Measurements from ENCODE around the gene CTNNBL1.

CTNNBL1 gene

DNA sequence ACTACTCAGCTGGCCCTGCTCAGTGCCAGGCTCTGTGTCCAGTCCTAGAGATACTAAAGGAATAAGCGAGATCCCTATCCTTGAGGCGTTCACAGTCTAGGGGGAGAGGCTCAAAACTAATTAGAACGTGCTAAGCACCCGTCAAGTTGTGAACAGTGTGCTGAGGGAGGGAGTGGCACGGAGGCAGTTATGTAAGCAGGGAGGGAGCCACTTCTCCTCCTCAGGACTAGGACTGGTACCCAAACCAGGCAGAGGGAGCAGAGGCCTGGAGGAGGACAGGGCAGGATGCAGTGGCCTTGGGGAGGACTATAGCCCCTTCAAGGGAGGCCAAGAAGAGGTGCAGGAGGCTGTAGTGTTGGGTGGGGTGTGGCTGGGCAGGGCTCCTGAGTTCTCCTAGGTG is 169.5 kb downstream of the CTNNBL1 start:
- no peak for DNase-seq

DNA sequence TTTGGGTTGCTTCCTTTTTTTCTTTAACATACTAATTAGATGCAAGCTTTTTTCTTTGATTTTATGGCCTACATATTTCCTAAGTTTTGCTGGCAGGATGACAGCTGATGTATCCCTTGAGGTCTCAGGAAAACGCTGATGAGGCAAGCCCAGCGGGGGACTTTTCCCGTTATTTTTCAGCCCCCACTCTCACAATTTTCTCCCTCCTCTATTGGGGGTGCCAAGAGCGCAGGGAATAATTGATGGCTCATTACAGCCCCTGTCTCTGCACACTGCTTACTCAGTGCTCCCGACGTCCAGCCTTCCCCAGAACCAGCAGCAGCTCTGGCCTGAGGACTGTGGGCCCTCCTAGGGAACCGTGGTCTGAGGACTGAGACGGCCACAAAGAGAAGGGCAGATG is 170.5 kb downstream of the CTNNBL1 start:
- DNase-seq: no peak

DNA sequence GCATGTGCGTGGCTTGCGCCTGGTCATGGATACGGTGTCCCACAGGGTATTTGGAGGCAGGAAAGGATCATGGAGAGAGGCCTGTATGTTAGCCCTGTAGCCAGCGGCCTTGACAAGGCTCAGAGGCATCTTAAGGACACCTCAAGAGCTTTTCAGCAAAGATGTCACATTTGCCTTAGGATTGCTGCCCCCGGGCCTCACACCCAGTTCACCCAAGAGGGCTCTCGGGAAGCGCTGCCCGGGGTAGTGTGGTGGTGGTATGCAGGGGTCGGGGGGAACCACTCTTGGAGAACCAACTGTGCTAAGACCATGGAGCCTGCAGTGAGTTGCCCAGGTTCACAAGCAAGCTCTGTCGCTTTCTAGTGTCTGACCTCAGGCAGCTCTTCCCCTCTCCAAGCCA is 172.2 kb downstream of the CTNNBL1 start:
- no peak for DNase-seq

GRCh38 chr20:37867289-37868195 is 173.7 kb downstream of the CTNNBL1 start:
- DNase-seq: no peak

GRCh38 chr20:37868851-37869333 is 175.1 kb downstream of the CTNNBL1 start:
- no peak for DNase-seq

GRCh38 chr20:37869334-37869861 is 175.6 kb downstream of the CTNNBL1 start:
- no peak for DNase-seq

- DNase-seq: no peak
Observed at GRCh38 chr20:37870294-37870693, 176.5 kb downstream of the CTNNBL1 start.

- no peak for DNase-seq
Observed at GRCh38 chr20:37871751-37872150, 177.9 kb downstream of the CTNNBL1 start.

- no peak for DNase-seq
Observed at GRCh38 chr20:37872161-37872560, 178.3 kb downstream of the CTNNBL1 start.

DNA sequence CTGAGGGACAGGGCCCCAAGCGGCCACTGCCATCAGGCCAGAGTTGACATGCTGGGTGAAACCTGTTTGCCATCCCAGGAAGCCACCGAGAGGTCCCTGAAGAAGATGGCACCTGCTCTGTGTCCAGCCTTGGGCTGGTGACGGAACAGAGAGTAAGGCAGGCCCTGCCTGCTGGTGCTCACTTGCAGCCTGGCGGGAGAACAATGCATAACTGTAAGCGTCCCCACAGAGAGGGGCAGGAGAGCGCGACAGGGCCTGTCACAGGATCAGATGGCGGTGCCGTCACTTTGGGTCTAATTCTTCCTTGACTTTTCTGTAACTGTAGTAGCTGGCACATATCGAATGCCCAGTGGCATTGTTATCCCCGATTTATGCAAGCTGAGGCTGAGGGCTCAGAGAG is 180.1 kb downstream of the CTNNBL1 start:
- DNase-seq: no peak

DNA sequence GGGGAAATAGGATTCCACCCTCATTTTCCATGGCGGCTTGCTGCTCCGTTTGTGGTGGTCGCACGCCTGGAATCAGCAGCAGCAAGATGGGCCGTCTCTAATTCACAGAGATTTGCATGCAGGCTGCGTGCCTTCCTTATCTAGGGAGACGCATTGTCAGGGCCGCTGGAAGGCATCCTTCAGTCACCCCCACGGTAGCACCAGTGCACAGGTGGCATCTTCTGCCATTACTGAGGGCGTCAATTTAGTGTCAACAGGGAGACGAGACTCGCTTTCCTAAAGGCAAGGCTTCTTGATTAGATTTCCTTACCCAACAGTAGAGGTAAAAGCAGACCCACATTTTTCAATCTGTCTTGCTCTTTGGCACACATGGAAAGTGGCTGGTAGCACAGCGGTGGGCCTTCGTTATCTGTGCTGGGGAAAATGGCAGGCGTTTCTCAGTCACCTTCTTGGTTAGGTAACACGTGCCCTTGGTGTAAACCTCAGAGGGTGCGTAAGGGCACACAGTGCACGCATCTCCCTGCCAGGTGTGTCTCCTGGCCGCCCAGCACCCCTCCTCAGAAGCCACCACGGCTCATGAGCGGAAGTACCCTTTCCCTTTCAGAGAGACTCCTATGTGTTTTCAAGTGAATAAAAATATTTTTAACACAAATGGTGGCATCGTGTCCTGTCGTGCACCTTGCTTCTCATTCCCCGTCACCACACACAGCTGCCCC is 181.8 kb downstream of the CTNNBL1 start:
- DNase-seq: no peak

DNA sequence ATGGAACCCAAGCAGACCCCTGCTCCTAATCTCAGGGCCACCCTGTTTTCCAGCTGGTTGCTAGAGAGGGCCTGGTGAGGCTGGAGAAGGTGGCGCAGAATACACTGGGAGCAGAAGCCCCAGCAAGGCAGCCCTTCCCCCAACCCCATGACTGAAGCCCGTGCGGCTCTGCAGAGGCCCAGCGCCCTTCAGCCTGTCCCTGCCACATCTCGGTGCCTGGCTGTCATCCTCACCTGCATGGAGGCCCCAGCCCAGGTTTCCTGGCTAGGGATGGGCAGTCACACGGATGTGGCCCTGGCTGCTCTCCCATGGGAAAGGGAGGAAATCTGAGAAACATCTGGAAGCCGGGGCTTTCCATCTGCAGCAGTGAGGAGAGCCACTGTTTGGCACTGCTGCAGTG is 183.0 kb downstream of the CTNNBL1 start:
- DNase-seq: no peak

DNA sequence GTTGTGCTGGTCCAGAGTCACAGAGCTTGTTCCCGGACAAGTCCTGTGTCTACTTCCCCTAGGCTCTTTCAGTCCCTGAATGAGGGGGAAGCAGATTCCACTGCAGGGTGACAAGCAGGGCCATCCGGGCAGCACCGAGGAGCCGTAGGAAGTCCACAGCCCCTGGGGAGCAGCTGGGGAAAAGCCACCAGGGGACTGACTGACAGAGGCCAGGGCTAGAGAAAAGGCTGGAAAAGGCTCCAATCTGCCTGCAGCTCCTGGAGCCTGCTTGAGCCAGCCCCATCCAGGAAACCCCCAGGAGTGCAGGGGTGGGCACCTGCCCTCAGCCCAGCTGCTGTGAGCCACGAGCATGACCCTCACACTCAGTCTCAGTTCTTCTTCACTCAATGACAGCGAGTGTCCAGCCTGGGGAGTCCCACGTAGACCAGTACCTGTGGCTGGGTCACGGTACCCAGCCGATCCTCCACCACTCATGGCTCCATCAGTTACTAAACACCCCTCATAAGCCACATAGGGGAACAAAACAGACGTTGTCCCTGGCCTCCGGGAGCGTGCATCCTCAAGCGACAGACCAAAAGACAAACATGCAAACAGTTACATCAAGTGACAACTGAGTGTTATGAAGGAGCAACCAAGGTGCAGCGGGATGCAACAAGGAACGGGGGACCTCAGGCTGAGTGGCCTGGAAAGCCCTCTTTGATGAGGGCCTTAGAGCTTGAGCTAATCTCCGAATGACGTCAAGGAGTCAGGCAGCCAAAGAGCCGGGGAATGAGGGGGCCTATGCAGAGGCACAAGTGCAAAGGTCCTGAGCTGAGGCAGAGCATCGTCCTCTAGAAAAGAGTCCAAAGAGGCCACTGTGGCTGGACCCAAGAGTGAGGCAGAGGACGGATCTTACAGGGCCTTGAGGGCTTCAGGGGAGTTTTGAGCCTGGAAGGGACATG is 184.3 kb downstream of the CTNNBL1 start:
- DNase-seq: no peak

DNA sequence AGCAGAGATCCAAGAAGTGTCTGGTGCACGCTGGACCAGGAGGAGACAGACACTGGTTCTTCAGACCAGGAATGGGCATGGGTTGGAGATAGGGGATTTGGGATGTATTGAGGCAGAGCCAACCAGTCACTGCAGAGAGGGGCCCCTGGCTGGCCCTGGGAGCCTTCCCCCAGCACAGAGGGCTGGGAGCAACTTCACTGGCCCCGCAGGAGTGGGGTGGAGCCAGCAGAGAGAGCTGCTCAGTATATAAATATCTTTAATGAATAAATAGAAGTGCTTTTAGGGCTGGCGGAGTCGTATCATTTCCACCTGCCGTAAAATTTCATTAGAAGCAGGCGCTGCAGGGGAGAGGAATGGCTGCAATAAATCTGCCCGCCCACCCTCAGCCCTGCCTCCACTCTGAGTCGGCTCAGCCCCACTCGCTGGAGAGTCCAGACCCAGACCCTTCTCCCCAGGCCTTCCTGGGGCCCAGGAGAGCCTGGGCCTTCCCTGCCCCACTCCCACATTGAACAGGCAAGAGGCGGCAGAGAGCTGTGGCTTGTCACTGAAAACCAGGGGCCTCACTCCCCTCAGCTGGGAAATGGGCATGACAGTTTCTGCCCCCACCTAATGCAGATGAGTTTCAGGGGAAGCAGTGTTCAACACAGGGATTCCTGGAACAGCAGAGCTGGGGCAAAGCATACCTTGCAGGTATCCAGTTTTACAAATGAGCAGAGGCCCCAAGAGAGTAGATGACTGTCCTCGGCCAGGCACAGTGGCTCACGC is 185.2 kb downstream of the CTNNBL1 start:
- no peak for DNase-seq

DNA sequence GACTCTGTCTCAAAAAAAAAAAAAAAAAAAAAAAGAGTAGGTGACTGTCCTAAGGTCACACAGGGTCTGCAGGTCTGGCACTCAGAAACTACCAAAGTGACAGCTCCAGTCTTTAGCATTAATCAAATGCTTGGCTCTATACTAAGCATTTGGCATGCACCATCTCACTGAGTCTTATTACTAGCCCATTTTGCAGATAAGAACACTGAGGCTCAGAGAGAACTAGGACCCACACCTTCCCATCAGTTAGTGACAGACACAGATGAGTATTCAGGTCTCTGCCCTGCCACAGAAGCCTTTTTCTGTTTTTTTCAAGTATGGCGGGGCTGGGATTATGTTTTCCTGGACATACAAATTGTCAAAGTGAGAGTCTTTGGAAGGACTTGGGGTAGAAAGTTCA is 186.0 kb downstream of the CTNNBL1 start:
- DNase-seq: no peak

GRCh38 chr20:37880726-37881591 is 187.1 kb downstream of the CTNNBL1 start:
- no peak for DNase-seq

- DNase-seq: no peak
Observed at GRCh38 chr20:37881601-37882343, 187.9 kb downstream of the CTNNBL1 start.

- no peak for DNase-seq
Observed at GRCh38 chr20:37882961-37883712, 189.3 kb downstream of the CTNNBL1 start.

GRCh38 chr20:37885042-37885441 is 191.2 kb downstream of the CTNNBL1 start:
- no peak for DNase-seq

Measured in stimulated activated CD4-positive, alpha-beta T cell treated with anti-CD3 and anti-CD28 coated beads, Interleukin-4, amount 100 ng/mL, for 24 hours (primary cell).